A673 (cell line): ENCODE measurements around the gene ARMH3. TPM values are rescaled to one million over a fixed set of nuclear protein-coding genes. Genes with fewer than 3 reads are reported as not detected.

ENCODE experiments used
- BruUV-seq: library from RNA; stranded (reverse); fragments of 400-500 nt; replicated peaks from 2 replicates; lab custom pipeline; 2021; lab: Mats Ljungman, UMichigan
- CTCF ChIA-PET: fragments of 300-600 bp; sonication (Branson Sonifier 250); formaldehyde crosslinking; loops from one replicate; lab custom pipeline; 2022; ENCODE audit warnings: antibody characterized with exemption; lab: Charles Lee
- POLR2A ChIA-PET: fragments of 300-600 bp; sonication (Branson Sonifier 250); formaldehyde crosslinking; loops from one replicate; lab custom pipeline; 2022; ENCODE audit warnings: antibody characterized with exemption; ENCODE audit not compliant: low non-redundant PET; lab: Charles Lee
- DNase-seq: peaks from one replicate; pipeline ENCODE4 v3.0.0-alpha.2; 2015; ENCODE audit warnings: low spot score
- H3K27ac ChIP-seq: fragments of 200-600 bp; sonication (generic); 2 replicates; pipeline ENCODE4 v1.5.1; 2016; ENCODE audit warnings: mixed run types, low read depth, mild to moderate bottlenecking, mixed read lengths, antibody characterized with exemption, low read length; ENCODE audit not compliant: poor library complexity, severe bottlenecking
- H3K27me3 ChIP-seq: fragments of 200-600 bp; sonication (generic); replicated peaks from 2 replicates; pipeline ENCODE4 v1.6.1; 2017; ENCODE audit warnings: mixed run types, low read depth, mild to moderate bottlenecking, mixed read lengths, antibody characterized with exemption, low read length; ENCODE audit not compliant: insufficient read depth, poor library complexity
- H3K36me3 ChIP-seq: fragments of 200-600 bp; sonication (generic); 2 replicates; pipeline ENCODE4 v1.6.1; 2016; ENCODE audit warnings: mixed run types, mild to moderate bottlenecking, mixed read lengths, antibody characterized with exemption, low read length; ENCODE audit not compliant: insufficient read depth, poor library complexity, severe bottlenecking
- H3K4me1 ChIP-seq: fragments of 200-600 bp; sonication (generic); 2 replicates; pipeline ENCODE4 v1.6.1; 2017; ENCODE audit warnings: mixed run types, mild to moderate bottlenecking, mixed read lengths, antibody characterized with exemption, low read length; ENCODE audit not compliant: insufficient read depth, poor library complexity, severe bottlenecking
- H3K4me3 ChIP-seq: fragments of 200-600 bp; sonication (generic); 2 replicates; pipeline ENCODE4 v1.5.1; 2016; ENCODE audit warnings: low read depth, mixed run types, mild to moderate bottlenecking, mixed read lengths, low read length; ENCODE audit not compliant: poor library complexity, severe bottlenecking
- H3K9me3 ChIP-seq: fragments of 200-600 bp; sonication (generic); 2 replicates; pipeline ENCODE4 v1.6.1; 2016; ENCODE audit warnings: mixed run types, low read depth, mild to moderate bottlenecking, mixed read lengths, antibody characterized with exemption, low read length; ENCODE audit not compliant: poor library complexity, severe bottlenecking
- EZH2 ChIP-seq: fragments of 200-600 bp; sonication (generic); IDR thresholded peaks from 2 replicates; pipeline ENCODE4 v1.6.1; 2017; ENCODE audit warnings: borderline replicate concordance, low read depth, mild to moderate bottlenecking, mixed read lengths, antibody characterized with exemption, low read length; ENCODE audit not compliant: poor library complexity, severe bottlenecking
- intact Hi-C: fragments of 100-400 bp; cut with micrococcal nuclease; formaldehyde crosslinking; loops from one replicate; pipeline ENCODE4 v1.10.0; 2022; ENCODE audit not compliant: unreplicated experiment
- total RNA-seq: library from RNA; stranded (reverse); gene quantifications from 2 replicates; pipeline ENCODE4 v1.2.3, GENCODE V29; 2021
- TF ChIP-seq, protein P1 (sequence below): fragments of 300-800, 200-600 bp; sonication (generic); conservative IDR thresholded peaks from 2 replicates; pipeline ENCODE4 v1.5.1; 2017; ENCODE audit warnings: low read depth, mild to moderate bottlenecking, antibody characterized with exemption, low read length, moderate library complexity, mixed read lengths

ARMH3 gene
- total RNA-seq, 1 experiment from 2014 or later: 17.8 TPM

GRCh38 chr10:101843032-101844021 lies 212.6 kb downstream of the ARMH3 start, which contains the start of gene KCNIP2:
KCNIP2 (minus strand) TSS chr10:101843800; CDS start chr10:101843568, 232 bp downstream.
- ChIA-PET CTCF (interaction anchor here (0.6 to 1.3 kb wide), 6 partner anchors 44 to 540 kb away, joined by 4 to 10 read pairs (median 6); no protein-coding TSS in a partner anchor), POLR2A (interaction anchor here (0.6 kb wide), 1 partner anchor 34 kb away, joined by 3 read pairs; no protein-coding TSS in a partner anchor)
- intact Hi-C loops: no loop called here
- no peak for TF ChIP-seq EZH2
- TF ChIP-seq, protein P1, sequence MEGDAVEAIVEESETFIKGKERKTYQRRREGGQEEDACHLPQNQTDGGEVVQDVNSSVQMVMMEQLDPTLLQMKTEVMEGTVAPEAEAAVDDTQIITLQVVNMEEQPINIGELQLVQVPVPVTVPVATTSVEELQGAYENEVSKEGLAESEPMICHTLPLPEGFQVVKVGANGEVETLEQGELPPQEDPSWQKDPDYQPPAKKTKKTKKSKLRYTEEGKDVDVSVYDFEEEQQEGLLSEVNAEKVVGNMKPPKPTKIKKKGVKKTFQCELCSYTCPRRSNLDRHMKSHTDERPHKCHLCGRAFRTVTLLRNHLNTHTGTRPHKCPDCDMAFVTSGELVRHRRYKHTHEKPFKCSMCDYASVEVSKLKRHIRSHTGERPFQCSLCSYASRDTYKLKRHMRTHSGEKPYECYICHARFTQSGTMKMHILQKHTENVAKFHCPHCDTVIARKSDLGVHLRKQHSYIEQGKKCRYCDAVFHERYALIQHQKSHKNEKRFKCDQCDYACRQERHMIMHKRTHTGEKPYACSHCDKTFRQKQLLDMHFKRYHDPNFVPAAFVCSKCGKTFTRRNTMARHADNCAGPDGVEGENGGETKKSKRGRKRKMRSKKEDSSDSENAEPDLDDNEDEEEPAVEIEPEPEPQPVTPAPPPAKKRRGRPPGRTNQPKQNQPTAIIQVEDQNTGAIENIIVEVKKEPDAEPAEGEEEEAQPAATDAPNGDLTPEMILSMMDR: peak; percentile 68
- no peaks in the 10 kb centered on the region for H3K36me3 ChIP-seq
- H3K4me1 ChIP-seq: peaks cover 9% of the 10 kb centered on the region
- H3K4me3 ChIP-seq: peak within 1 kb of the TSS; percentile 44
- no peak within 1 kb of the TSS for H3K27ac ChIP-seq
- BruUV-seq: no TSS peak
- no peaks in the 10 kb centered on the region for H3K27me3 ChIP-seq
- DNase-seq: peak; percentile 66
- H3K9me3 ChIP-seq: no peaks in the 10 kb centered on the region

GRCh38 chr10:101841826-101842225 lies 214.1 kb downstream of the ARMH3 start:
- H3K36me3 ChIP-seq: no peaks in the 10 kb centered on the region
- no peak overlapping the region for H3K4me3 ChIP-seq
- DNase-seq: no peak
- H3K9me3 ChIP-seq: no peaks in the 10 kb centered on the region
- peaks cover 9% of the 10 kb centered on the region for H3K4me1 ChIP-seq
- intact Hi-C loops: no loop called here
- ChIA-PET CTCF (interaction anchor here (0.6 to 3.7 kb wide), 8 partner anchors 9 to 231 kb away, joined by 3 to 71 read pairs (median 7); partner anchors contain the start of gene OGA), POLR2A (interaction anchor here (0.7 kb wide), 1 partner anchor 40 kb away, joined by 3 read pairs; no protein-coding TSS in a partner anchor)
- no peak for TF ChIP-seq EZH2
- TF ChIP-seq, protein P1: no peak
- H3K27me3 ChIP-seq: no peaks in the 10 kb centered on the region
- BruUV-seq: no TSS peak
- no peak overlapping the region for H3K27ac ChIP-seq

DNA sequence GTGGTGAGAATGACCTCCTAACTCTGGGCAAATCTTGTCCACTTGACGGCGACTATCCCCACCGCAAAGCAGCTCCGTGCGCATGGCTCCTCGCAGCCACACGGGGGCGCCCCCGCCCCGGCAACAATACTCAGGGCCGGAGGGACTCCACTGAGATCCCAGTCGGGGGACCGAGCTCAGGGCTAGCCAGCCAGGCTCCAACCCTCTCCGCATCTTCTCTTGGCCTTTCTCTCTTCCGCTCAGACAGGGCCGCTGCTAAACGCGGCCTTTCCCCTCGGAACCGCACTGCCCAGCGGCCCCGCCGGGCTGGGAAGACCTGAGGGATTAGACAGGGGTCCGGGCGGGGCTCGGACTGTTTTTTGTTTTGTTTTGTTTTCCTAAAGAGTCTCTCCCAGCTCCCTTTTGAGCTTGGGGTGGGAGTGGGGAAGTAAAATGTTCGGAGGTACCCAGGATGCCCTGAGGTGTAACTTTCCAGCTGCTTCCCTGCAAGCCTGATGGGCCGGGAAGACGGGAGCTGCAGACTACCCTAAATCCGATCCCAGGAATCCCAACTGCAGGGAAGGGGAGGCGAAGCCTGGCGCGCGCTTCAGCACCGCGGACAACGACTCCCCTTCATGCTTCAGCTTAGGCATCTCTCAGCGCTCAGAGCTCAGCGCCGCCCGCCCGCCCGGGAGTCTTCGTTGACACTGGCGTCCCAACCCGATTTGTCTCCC lies 215.1 kb downstream of the ARMH3 start:
- Histone ChIP-seq H3K27ac (no peak overlapping the region), H3K4me3 (peak overlapping the region; percentile 40), H3K36me3 (no peaks in the 10 kb centered on the region), H3K27me3 (no peaks in the 10 kb centered on the region), H3K9me3 (no peaks in the 10 kb centered on the region), H3K4me1 (peaks cover 9% of the 10 kb centered on the region)
- intact Hi-C loops: loop anchor here (1.0 kb wide), 2 partner anchors 169 to 232 kb away; no protein-coding TSS in a partner anchor
- BruUV-seq: no TSS peak
- CTCF ChIA-PET: interaction anchor here (0.6 to 3.7 kb wide), 23 partner anchors 8 to 386 kb away, joined by 3 to 71 read pairs (median 4); partner anchors contain the start of genes NPM3 and OGA
- peak; percentile 90 for DNase-seq
- TF ChIP-seq, protein P1: peak; percentile 99
- no peak for TF ChIP-seq EZH2
- POLR2A ChIA-PET: interaction anchor here (0.5 to 0.7 kb wide), 2 partner anchors 41 to 140 kb away, joined by 3 to 21 read pairs; no protein-coding TSS in a partner anchor
